ENCODE measurements around the gene ECSCR. TPM values are rescaled to one million over a fixed set of nuclear protein-coding genes. Genes with fewer than 3 reads are reported as not detected.

ECSCR gene
- total and polyA plus RNA-seq, 2 donors (not counting 3 experiments of a cell fraction or from before 2014, with no cell fraction given) = 365 to 1,085 TPM

GRCh38 chr5:139501381-139501780, 38.8 kb upstream of the ECSCR start:
- Histone ChIP-seq H3K9me1 (replicated peaks; ENCODE audit: control insufficient read depth, extremely low read depth, insufficient read depth, low read length) (no peaks in the 10 kb centered on the region), H3K79me2 (ENCODE audit: control insufficient read depth, insufficient read depth, low read length) (no peaks in the 10 kb centered on the region), H3K4me2 (ENCODE audit: insufficient read depth, low read length) (no peak overlapping the region), H3K27ac (ENCODE audit: insufficient read depth, low read depth, low read length) (no peak overlapping the region), H2AFZ (ENCODE audit: low read depth, low read length) (no peak overlapping the region), H3K4me3 (replicated peaks in 1 of 3; ENCODE audit: insufficient read depth in 1 of 3, low read depth in 1 of 3, low read length in 3 of 3) (no peak overlapping the region), H4K20me1 (replicated peaks; ENCODE audit: control insufficient read depth, extremely low read depth, insufficient read depth, low read length) (no peaks in the 10 kb centered on the region), H3K9ac (replicated peaks; ENCODE audit: extremely low read depth, insufficient read depth, low read length) (no peak overlapping the region), H3K27me3 (ENCODE audit: control insufficient read depth in 2 of 2, insufficient read depth in 2 of 2, low read length in 2 of 2) (no peaks in the 10 kb centered on the region), H3K36me3 (ENCODE audit: control insufficient read depth in 2 of 2, extremely low read depth in 1 of 2, insufficient read depth in 2 of 2, low read length in 2 of 2) (no peaks in the 10 kb centered on the region), H3K9me3 (replicated peaks; ENCODE audit: control insufficient read depth, insufficient read depth, low read length) (no peaks in the 10 kb centered on the region), H3K4me1 (ENCODE audit: control insufficient read depth, extremely low read depth, insufficient read depth, low read length) (peaks cover 5% of the 10 kb centered on the region)
- TF ChIP-seq MYC (IDR thresholded peaks at IDR 0.05; ENCODE audit: low read depth, low read length) (no peak), MAX (IDR thresholded peaks at IDR 0.05; ENCODE audit: insufficient read depth, insufficient read length) (no peak), FOS (IDR thresholded peaks at IDR 0.05; ENCODE audit: borderline replicate concordance, insufficient read depth, low read length) (no peak), CTCF (IDR thresholded peaks at IDR 0.05; ENCODE audit: extremely low read depth in 1 of 2, insufficient read depth in 1 of 2, low read depth in 1 of 2, low read length in 2 of 2) (no peak), EZH2 (IDR thresholded peaks at IDR 0.05; ENCODE audit: borderline replicate concordance, low read depth, low read length, severe bottlenecking) (no peak), JUN (IDR thresholded peaks at IDR 0.05; ENCODE audit: borderline replicate concordance, insufficient read depth, insufficient read length, low read depth) (no peak), POLR2A (IDR thresholded peaks at IDR 0.05; ENCODE audit: low read depth, low read length) (no peak), POLR2AphosphoS5 (IDR thresholded peaks at IDR 0.05; ENCODE audit: insufficient read depth, low read depth, low read length) (no peak), GATA2 (IDR thresholded peaks at IDR 0.05; ENCODE audit: insufficient read depth, insufficient read length, low read depth, low read length) (no peak)
- POLR2A ChIA-PET = no interaction called here
- intact Hi-C loops (cut with micrococcal nuclease) = no loop called here
- dilution Hi-C loops (cut with MboI; ENCODE audit: extremely low pct_ligation_motif_present, low sequenced_read_pairs) = no loop called here
- no peak for FAIRE-seq
- BruUV-seq (replicated peaks) = no TSS peak
- CTCF ChIA-PET = no interaction called here
- no peak for DNase-seq (ENCODE audit: low read depth, low spot score)
